ENCODE data around the gene PTGES2. TPM values are rescaled to one million over a fixed set of nuclear protein-coding genes. Genes with fewer than 3 reads are reported as not detected.

PTGES2 gene
- total and polyA plus RNA-seq, 4 donors: 22.8 to 41.1 (median 31.5) TPM

- TF ChIP-seq CTCF (IDR thresholded peaks at IDR 0.05; ENCODE audit: low read depth, low read length, missing input control): no peak
- TF ChIP-seq, protein P1, sequence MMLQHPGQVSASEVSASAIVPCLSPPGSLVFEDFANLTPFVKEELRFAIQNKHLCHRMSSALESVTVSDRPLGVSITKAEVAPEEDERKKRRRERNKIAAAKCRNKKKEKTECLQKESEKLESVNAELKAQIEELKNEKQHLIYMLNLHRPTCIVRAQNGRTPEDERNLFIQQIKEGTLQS (IDR thresholded peaks at IDR 0.05): no peak
- no peak for TF ChIP-seq RAD21 (IDR thresholded peaks at IDR 0.05)
- TF ChIP-seq TAF1 (conservative IDR thresholded peaks at IDR 0.05): no peak
- TF ChIP-seq SP1 (IDR thresholded peaks at IDR 0.05): no peak
- peak; percentile 47 for TF ChIP-seq YY1 (IDR thresholded peaks at IDR 0.05)
- TF ChIP-seq, protein P2, sequence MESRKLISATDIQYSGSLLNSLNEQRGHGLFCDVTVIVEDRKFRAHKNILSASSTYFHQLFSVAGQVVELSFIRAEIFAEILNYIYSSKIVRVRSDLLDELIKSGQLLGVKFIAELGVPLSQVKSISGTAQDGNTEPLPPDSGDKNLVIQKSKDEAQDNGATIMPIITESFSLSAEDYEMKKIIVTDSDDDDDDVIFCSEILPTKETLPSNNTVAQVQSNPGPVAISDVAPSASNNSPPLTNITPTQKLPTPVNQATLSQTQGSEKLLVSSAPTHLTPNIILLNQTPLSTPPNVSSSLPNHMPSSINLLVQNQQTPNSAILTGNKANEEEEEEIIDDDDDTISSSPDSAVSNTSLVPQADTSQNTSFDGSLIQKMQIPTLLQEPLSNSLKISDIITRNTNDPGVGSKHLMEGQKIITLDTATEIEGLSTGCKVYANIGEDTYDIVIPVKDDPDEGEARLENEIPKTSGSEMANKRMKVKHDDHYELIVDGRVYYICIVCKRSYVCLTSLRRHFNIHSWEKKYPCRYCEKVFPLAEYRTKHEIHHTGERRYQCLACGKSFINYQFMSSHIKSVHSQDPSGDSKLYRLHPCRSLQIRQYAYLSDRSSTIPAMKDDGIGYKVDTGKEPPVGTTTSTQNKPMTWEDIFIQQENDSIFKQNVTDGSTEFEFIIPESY (IDR thresholded peaks at IDR 0.05): no peak
Measured at GRCh38 chr9:128107468-128108268, 19.9 kb downstream of the PTGES2 start (continued).

DNA sequence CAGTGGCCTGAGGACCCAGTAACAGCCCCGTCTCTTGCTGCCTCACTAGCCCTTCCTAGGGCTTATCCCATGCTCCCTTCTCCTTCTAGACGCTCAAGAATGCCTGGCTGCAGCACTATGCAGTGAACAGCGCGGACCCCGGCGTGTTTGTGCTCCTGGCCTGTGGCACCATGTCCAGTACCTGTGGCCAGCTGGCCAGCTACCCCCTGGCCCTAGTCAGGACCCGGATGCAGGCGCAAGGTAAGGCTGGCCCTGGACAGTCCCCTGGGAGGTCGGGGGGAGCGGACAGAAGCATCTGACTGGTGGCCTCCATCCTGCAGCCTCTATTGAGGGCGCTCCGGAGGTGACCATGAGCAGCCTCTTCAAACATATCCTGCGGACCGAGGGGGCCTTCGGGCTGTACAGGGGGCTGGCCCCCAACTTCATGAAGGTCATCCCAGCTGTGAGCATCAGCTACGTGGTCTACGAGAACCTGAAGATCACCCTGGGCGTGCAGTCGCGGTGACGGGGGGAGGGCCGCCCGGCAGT is 20.5 kb downstream of the PTGES2 start:
- Histone ChIP-seq H3K4me1 (ENCODE audit: control insufficient read depth in 4 of 4, insufficient read depth in 4 of 4, low read length in 3 of 4) (peaks cover 12 to 59% (median 35%) of the 10 kb centered on the region in 4 donors), H3K27ac (ENCODE audit: low read depth in 1 of 2, low read length in 2 of 2) (peak overlapping the region in 1 of 2 donors; percentile 16), H3K4me3 (ENCODE audit: low read depth in 1 of 3, low read length in 3 of 3) (no peak overlapping the region), H3K36me3 (ENCODE audit: control insufficient read depth in 4 of 4, insufficient read depth in 3 of 4, low read depth in 1 of 4, low read length in 3 of 4) (peaks cover 17 to 31% (median 29%) of the 10 kb centered on the region in 4 donors), H3K27me3 (ENCODE audit: control insufficient read depth in 4 of 4, insufficient read depth in 4 of 4, low read length in 3 of 4) (no peaks in the 10 kb centered on the region), H3K9ac (ENCODE audit: low read depth in 1 of 2, low read length in 2 of 2) (no peak overlapping the region), H3K9me3 (ENCODE audit: control insufficient read depth in 4 of 4, low read length in 3 of 4) (no peaks in the 10 kb centered on the region)
- DNase-seq (ENCODE audit: low spot score): no peak
- WGBS: 88% methylated on average over 23 of the region's 23 CpGs
- TF ChIP-seq, protein P1 (IDR thresholded peaks at IDR 0.05): no peak
- TF ChIP-seq FOXA2 (IDR thresholded peaks at IDR 0.05) (no peak), GABPA (IDR thresholded peaks at IDR 0.05 in 1 of 2, conservative IDR thresholded peaks at IDR 0.05 in 1 of 2) (no peak), SP1 (IDR thresholded peaks at IDR 0.05) (no peak), JUND (IDR thresholded peaks at IDR 0.05) (no peak), RXRA (IDR thresholded peaks at IDR 0.05) (no peak), REST (IDR thresholded peaks at IDR 0.05) (no peak), YY1 (IDR thresholded peaks at IDR 0.05) (no peak), TAF1 (conservative IDR thresholded peaks at IDR 0.05) (no peak), EGR1 (IDR thresholded peaks at IDR 0.05; ENCODE audit: low read depth in 2 of 2) (no peak), CTCF (IDR thresholded peaks at IDR 0.05; ENCODE audit: low read depth, low read length, missing input control) (no peak), MAX (IDR thresholded peaks at IDR 0.05) (no peak), HNF4A (conservative IDR thresholded peaks at IDR 0.05) (no peak), NR2F2 (IDR thresholded peaks at IDR 0.05) (no peak), FOXA1 (IDR thresholded peaks at IDR 0.05) (no peak), HNF4G (IDR thresholded peaks at IDR 0.05) (no peak), RAD21 (IDR thresholded peaks at IDR 0.05) (no peak)
- TF ChIP-seq, protein P2 (IDR thresholded peaks at IDR 0.05): no peak
